ENCODE data around the gene PRKCE. TPM values are rescaled to one million over a fixed set of nuclear protein-coding genes. Genes with fewer than 3 reads are reported as not detected.

Gene PRKCE
- total RNA-seq, result 21.9 and 35.0 TPM in 2 replicates

GRCh38 chr2:45651415-45652089 is at the start of gene PRKCE:
PRKCE (plus strand) TSS chr2:45651675.

GRCh38 chr2:45611020-45611859 is 40.2 kb upstream of the PRKCE start, which contains the start of gene SRBD1:
SRBD1 (minus strand) TSS chr2:45611267; CDS start chr2:45605441, 5,826 bp downstream.

Other genes starting within 250 kb of the PRKCE start
- gene SRBD1, start 40.4 kb upstream of the PRKCE start, total RNA-seq, result 18.8 and 26.2 TPM in 2 replicates

Measured in placental pericyte (primary cell).